ENCODE measurements around the gene MKKS.
"Not testable (repeated sequence)": the region's sequence is repeated elsewhere in the genome, so short reads cannot be mapped to it uniquely, and the experiment has no call there.

GRCh38 chr20:10417218-10417617 lies 16.8 kb downstream of the MKKS start:
- TF ChIP-seq, protein P1, sequence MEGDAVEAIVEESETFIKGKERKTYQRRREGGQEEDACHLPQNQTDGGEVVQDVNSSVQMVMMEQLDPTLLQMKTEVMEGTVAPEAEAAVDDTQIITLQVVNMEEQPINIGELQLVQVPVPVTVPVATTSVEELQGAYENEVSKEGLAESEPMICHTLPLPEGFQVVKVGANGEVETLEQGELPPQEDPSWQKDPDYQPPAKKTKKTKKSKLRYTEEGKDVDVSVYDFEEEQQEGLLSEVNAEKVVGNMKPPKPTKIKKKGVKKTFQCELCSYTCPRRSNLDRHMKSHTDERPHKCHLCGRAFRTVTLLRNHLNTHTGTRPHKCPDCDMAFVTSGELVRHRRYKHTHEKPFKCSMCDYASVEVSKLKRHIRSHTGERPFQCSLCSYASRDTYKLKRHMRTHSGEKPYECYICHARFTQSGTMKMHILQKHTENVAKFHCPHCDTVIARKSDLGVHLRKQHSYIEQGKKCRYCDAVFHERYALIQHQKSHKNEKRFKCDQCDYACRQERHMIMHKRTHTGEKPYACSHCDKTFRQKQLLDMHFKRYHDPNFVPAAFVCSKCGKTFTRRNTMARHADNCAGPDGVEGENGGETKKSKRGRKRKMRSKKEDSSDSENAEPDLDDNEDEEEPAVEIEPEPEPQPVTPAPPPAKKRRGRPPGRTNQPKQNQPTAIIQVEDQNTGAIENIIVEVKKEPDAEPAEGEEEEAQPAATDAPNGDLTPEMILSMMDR (IDR thresholded peaks at IDR 0.05), result not testable (repeated sequence)
- TF ChIP-seq POLR2A (IDR thresholded peaks at IDR 0.05), result not testable (repeated sequence)
